Fibroblast of peridontal ligament (primary cell): ENCODE measurements around the gene CEP170B.
"Not testable (repeated sequence)": the region's sequence is repeated elsewhere in the genome, so short reads cannot be mapped to it uniquely, and the experiment has no call there.

Source experiments
- DNase-seq: peaks from one replicate; pipeline ENCODE4 v3.0.0-alpha.2; 2010; ENCODE audit errors: extremely low read depth

CEP170B gene

DNA sequence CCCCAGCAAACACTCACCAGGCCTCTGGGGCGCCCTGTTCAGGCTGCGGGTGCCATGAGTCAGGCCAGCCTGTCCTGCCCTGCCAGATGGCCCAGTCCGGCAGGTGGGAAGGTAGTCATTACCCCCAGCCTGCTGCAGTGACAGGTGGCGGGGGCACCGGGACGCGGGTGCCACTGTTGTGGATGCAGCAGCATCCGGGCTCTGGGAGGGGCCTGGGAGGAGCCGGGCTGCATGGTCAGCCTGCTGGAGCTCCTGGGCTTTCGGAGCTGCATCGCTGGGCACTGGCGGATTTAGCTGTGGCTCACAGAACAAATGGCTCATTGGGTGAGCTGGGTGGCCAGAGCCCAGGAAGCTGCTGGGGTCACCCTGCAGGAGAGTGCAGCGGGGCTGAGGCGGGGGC lies 13.5 kb downstream of the CEP170B start:
- DNase-seq = no peak

DNA sequence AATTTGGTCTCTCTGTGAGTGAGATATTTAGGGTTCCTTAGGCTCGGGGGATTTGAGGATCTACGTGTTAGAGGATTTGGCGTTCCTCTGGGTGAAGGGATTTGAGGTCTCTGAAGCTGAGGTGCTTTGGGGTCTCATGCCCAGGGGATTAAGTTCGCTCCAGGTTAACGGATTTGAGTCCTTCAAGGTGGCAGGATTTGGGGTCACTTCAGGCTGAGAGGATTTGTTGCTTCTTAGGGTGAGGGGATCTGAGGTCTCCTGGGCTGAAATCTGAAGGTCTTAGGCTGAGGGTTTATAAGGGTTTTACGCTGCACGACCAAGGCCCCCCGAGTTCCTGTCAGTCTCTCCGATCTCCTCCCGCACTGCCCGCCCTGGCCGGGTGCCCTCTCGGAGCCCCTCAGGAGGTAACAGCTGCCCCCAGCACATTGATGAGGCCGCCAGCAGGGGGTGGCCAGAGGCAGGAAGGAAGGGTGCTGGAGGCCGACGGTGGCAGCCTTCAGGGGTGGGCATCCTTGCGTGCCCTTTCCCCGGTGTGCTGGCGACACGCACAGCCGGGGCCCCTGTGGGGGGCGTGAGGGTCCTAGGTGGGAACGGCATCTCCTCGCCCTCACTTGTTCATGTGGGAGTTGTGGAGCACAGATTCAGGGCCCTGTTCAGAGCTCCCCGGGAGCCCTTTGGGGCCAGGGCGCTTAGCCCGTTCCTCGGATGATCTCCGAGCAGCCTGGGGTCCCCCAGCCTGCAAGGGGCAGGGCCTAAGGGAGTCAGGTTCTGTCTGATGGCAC lies 14.3 kb downstream of the CEP170B start:
- no peak for DNase-seq

DNA sequence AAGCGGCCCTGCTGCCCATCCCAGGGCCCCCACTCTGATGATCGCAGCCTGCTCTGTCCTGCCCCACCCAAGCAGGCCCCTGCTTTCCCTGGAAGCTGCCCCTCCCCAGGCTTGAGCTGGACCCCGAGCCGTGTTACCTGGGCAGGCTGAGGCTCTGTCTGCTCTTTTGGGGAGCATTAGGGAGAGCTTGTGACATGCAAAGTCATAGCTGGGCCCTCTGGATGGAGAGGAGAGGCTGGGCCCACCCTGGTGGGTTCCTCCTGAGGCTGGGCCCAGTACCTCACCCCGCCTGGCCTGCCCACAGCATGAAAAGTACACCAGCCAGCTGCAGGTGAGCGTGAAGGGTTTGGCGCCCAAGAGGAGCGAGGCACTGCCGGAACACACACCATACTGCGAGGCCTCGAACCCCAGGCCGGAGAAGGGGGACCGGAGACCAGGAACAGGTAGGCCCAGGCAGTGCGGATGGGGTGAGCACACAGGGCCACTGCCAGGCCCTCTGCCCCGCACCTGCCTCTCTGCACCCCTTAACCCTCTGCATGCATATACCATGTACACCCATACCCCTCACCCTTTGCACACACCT lies 15.0 kb downstream of the CEP170B start:
- DNase-seq = no peak

DNA sequence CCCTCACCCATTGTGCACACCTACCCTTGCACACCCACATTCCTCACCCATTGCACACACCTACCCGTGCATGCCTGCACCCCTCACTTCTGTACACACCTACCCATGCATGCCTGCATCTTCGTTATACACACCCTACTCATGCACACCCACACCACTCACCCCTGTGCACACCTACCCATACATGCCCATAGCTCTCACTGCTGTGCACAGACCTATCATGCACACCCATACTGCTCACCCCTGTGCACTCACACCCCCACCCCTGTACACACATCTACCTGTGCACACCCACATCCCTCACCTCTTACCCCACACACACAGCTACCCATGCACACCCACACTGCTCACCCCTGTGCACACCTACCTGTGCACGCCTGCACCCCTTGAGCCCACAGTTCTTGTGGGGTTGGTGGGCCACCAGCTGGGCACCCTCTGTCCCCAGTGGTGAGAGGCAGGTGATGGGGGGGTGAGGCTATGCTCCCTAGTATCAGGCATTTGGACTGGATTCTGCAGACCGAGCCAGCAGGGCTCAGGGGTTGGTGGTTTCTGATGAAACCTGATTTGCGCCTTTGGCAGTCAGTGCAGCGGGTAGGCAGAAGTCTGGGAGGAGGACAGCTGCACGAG lies 15.6 kb downstream of the CEP170B start:
- no peak for DNase-seq

DNA sequence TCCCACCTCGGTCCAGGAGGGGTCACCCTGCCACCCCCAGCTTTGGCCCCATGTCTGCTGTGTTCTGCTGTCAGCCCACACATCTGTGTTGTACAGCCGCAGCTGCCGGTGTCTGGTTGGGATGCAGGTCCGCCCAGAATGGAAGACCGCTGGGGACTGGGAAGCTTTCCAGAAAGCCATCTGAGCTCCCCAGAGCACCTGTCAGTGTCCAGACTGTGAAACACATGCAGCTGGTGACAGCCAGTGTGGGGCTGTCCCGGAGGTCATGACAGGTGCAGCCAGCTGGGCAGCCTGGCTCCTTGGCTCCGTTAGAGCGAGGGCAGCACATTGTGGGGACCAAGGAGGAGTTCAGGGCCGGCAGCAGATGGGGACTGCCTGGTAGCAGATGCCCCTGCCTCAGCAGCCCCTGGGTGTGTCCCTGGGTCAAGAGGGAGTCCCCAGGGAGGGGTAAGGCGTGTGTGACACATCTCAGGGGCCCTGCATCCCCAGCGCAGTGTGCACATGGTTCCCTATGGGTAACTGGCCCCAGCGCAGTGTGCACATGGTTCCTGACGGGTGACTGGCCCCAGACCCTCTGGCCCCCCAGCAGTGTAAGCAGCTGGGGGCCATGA lies 16.4 kb downstream of the CEP170B start:
- DNase-seq = no peak

DNA sequence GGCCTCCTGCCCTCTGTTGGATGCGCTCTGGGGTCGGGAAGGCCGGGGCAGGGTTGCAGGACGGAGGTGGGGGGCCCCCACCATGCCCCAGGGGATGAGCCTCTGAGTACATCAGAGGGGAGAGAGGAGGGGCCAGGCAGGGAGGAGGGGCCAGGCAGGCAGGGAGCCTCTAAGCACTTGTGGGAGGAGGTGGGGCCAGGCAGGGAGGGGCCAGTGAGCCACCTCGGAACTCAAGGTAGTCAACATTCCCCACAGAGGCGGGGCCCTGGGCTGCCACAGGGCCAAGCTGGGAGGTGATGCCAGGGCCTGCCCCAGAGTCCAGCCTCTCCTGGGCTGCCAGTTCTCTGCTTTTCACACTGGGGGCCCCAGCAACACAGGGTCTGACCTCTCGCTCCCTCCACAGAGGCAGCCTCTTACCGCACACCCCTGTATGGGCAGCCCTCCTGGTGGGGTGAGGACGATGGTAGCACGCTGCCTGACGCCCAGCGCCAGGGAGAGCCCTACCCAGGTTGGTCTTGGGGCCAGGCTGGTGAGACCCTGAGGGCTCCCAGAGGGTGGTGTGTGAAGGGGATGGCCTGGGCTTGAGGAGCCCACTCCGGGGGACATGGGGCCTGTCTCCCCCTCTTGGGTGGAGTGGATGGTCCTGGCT lies 17.4 kb downstream of the CEP170B start:
- no peak for DNase-seq

DNA sequence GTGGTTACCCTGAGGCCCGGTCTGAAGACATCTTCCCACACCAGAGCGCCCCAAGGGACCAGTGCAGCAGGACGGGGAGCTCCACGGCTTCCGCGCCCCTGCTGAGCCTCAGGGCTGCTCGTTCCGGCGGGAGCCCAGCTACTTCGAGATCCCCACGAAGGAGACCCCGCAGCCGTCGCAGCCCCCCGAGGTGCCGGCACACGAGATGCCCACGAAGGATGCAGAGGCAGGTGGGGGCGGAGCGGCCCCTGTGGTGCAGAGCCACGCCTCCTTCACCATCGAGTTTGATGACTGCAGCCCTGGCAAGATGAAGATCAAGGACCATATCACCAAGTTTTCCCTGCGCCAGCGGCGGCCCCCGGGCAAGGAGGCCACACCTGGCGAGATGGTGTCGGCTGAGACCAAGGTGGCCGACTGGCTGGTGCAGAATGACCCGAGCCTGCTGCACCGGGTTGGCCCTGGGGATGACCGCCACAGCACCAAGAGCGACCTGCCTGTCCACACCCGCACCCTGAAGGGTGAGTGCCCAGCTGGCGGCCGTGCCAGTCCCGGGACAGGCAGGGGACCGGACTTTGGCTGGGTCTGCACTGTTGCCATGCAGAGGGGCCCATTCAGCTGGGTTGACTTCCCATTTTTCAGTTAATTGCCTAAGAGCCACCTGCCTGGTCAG lies 18.1 kb downstream of the CEP170B start:
- no peak for DNase-seq

DNA sequence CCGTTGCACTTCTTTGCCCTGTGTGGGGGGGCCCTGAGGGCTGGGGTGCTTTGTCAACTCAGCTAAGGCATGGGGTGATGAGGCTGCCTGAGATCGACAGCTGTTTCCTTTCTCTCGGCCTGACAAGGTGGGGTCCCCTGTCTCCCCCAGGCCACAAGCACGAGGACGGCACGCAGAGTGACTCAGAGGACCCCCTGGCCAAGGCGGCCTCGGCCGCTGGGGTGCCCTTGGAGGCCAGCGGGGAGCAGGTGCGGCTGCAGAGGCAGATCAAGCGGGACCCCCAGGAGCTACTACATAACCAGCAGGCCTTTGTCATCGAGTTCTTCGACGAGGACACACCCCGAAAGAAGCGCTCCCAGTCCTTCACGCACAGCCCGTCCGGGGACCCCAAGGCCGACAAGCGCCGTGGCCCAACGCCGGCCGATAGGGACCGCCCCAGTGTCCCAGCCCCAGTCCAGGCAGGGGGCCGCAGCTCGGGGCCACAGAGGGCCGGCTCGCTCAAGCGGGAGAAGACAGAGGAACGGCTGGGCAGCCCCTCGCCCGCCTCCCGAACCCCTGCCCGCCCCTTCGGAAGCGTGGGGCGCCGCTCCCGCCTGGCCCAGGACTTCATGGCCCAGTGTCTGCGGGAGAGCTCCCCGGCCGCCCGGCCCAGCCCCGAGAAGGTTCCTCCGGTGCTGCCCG lies 18.8 kb downstream of the CEP170B start:
- DNase-seq = no peak

DNA sequence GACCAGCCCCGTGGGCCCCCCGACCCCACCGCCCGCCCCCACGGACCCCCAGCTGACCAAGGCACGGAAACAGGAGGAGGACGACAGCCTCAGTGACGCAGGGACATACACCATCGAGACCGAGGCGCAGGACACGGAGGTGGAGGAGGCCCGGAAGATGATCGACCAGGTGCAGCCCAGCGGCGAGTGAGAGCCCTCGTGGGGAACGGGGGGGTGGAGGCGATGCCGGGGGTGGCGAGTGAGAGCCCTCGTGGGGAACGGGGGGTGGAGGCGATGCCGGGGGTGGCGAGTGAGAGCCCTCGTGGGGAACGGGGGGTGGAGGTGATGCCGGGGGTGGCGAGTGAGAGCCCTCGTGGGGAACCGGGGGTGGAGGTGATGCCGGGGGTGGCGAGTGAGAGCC lies 19.3 kb downstream of the CEP170B start:
- DNase-seq = not testable (repeated sequence)

DNA sequence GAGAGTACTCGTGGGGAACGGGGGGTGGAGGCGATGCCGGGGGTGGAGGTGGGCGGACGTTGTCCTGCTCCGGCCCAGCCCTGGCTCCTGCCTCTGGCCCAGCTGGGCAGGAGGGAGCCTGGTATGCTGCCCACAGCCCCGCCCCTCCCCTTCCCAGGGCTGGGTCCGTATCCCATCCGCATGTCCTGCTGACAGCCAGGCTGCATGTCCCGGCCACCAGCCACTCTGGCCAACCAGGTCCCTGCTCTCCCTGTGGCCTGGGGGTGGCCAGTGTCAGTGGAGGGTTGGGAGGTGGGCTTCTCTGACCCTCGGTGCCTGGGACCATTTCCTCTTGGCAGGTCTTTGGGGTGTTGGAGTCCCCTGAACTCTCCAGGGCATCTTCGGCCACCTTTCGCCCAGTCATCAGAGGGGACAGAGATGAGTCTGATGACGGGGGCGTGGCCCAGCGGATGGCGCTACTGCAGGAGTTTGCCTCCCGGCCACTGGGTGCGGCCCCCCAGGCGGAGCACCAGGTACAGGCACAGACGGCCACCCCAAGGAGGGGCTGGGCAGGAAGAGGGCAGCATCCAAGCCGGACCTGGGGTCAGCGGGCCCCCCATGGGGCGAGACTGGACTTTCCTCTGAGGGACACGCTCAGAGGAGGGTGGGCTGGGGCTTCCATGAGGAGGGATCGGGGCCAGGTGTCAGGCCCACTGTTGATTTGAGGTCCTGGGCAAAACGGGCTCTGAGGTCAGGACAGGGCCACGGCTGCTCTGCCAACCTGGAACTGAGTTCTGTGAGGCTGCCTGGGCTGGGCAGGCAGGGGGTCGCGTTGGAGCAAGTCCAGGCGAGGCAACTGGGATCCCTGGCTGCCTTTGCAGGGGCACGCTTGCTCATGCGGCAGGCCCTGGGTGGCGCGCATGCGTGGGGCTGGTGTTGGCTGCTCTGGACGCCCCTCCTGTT lies 20.2 kb downstream of the CEP170B start:
- no peak for DNase-seq

DNA sequence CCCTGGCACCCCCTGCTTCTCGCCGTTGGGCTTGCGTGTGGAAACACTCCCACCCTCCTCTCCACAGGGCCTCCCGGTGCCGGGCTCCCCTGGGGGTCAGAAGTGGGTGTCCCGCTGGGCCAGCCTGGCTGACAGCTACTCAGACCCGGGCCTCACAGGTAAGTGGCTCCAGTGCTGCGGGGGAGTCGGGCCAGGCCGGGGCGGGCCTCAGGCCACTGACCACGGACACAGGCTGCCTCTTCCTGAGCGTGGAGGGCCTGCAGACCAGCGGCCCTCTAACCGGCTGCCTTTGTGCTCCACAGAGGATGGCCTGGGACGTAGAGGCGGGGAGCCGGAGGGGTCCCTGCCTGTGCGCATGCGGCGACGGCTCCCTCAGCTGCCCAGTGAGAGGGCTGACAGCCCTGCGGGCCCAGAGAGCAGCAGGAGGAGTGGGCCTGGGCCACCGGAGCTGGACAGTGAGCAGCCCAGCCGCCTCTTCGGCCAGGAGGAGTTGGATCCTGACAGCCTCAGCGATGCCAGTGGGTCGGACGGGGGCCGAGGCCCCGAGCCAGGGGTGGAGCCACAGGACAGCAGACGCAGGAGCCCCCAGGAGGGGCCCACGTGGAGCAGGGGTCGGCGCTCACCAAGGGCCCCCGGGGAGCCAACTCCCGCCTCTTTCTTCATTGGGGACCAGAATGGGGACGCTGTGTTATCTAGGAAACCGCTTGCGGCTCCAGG lies 21.1 kb downstream of the CEP170B start:
- DNase-seq = no peak

DNA sequence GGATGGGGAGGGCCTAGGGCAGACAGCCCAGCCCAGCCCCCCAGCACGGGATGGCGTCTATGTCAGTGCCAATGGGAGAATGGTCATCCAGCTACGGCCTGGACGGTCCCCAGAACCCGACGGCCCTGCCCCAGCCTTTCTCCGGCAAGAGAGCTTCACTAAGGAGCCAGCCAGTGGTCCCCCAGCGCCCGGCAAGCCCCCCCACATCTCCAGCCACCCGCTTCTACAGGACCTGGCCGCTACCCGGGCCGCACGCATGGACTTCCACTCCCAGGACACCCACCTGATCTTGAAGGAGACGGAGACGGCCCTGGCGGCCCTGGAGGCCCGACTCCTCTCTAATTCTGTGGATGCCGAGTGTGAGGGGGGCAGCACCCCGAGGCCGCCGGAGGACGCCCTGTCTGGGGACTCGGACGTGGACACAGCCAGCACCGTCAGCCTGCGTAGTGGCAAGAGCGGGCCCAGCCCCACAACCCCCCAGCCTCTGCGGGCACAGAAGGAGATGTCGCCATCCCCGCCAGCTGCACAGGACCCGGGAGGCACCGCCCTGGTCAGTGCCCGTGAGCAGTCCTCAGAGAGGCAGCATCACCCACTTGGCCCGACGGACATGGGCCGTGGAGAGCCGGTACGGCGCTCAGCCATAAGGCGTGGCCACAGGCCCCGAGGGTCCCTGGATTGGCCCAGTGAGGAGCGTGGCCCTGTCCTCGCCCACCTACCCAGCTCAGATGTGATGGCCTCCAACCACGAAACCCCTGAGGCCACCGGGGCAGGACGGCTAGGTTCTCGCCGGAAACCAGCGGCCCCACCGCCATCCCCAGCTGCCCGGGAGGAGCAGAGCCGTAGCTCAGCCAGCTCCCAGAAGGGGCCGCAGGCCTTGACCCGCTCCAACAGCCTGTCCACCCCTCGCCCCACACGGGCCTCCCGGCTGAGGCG lies 21.9 kb downstream of the CEP170B start:
- DNase-seq = no peak

DNA sequence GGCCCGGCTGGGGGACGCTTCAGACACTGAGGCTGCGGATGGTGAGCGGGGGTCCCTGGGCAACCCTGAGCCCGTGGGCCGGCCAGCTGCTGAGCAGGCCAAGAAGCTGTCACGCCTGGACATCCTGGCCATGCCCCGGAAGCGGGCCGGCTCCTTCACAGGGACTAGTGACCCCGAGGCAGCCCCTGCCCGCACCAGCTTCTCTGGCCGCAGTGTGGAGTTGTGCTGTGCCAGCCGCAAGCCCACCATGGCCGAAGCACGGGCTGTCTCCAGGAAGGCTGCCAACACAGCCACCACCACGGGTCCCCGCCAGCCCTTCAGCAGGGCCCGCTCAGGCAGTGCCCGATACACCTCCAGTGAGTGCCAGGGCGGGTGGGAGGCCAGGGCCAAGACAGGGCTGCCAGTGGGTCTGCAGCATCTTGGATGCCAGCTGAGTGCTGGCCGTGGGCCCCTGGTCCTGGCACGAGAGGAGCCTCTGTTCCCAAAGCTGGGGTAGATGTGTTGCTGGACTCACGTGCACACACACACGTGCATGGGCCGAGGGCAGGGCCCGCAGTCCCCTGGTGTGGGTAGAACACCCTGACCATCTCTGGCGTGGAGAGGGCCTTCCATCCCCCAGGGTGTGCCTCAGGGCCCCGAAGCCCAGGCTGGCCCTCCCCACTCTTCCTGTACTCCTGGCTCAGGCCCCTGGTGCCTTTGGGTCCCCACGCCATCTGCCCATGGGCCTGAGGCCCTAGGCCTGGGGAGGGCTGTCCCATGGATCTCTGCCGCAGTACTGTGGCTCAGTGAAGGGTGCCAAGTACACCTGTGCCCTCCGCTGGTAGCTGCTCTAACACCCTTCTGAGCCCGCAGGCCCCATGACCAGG lies 22.8 kb downstream of the CEP170B start:
- no peak for DNase-seq

DNA sequence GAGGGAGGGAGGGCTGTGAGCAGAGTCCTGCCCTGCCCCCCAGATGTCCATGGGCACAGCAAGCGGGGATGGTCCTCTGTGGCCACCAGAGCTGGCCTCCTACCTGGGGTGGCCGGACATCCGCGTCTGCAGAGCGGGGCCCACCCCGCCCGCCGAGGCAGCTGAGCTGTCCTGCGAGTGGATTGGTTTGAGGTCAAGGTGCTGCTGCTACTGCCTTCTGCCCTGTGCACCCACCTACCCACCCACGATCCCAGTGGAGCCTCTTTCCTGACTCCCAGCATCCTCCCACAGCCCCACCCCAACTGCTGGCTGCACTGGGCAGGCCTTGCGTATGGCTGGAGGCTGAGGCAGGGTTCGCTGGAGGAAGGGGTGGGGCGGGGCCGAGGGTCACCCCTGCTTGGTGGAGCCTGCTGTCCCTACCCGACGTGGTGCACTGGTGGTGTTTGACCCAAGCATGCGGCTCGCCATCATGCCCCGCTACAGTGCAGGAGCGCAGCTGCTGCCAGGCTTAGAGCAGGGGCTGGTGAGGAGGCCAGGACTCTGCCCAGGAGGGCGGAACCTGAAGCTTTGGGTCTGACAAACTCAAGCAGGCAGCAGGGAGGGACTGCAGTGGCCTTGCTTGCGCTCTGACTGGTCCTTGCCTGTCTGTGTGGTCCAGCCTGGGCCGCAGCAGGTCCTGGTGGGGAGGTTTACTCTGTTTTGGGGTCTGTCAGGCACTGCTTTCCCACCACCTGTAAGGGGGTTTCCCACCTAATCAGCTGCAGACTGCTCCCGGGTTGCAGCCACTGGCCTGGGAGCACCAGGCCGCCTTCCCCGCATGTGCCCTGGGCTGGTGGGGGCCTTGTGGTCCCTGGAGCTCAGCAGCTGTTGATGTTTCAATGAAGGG lies 23.7 kb downstream of the CEP170B start:
- no peak for DNase-seq

DNA sequence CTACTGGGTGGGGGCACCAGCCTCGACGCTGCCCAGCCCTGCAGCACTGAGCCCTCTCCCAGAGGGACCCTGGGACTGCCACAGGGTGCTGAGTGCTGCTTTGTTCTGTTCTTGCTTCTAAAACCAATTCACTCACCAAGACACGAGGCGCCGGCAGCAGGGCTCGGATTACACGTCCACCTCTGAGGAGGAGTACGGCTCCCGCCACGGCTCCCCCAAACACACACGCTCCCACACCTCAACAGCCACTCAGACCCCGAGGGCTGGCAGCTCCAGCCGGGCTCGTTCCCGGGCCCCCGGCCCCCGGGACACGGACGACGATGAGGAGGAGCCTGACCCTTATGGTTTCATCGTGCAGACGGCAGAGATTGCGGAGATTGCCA lies 24.3 kb downstream of the CEP170B start:
- DNase-seq = no peak

DNA sequence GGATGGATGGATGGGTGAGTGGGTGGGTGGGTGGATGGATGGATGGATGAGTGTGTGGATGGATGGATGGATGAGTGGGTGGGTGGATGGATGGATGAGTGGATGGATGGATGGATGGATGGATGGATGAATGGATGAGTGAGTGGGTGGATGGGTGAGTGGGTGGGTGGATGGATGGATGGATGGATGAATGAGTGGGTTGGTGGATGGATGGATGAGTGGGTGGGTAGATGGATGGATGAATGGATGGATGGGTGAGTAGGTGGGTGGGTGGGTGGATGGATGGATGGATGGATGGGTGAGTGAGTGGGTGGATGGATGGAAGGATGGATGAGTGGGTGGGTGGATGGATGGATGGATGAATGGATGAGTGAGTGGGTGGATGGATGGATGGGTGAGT lies 25.2 kb downstream of the CEP170B start:
- not testable (repeated sequence) for DNase-seq
